ENCODE measurements around the gene CAMTA1.

DNA sequence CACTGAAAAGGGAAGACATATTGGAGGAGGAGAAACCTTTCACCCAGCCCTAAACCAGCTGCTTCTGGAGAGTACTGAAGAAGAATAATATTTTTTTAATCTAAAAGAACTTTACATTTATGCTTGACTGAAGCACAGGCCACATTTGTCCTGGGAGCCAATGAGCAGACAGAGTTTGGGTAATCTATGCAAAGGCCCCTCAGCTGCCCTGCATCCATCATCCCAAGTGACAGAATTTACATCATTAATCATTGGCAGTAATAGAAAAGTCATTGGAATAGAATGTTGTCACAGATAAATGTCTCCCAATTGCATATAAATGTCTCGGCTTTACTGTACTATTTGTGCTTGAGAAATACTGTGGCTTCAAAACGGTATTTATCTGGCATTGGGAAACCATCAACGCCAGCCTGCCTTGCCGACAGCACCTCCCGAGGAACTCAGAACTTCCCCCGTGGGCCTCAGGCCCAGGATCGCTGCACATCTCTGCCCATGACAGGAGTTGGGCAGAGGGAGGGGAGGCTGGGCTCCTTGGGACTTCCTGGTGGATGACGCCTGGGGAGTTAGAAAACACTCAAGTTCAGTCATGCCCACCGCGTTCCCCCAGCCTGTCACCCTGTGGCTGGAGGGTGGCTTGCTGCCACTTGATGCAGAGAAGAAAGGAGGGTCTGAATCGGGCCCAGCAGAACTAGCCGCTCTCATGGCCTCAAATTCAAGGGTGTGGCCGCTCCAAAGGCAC lies 133.1 kb downstream of the CAMTA1 start:
- TF ChIP-seq POLR3G (IDR thresholded peaks at IDR 0.05; ENCODE audit: extremely low read depth, insufficient read length, insufficient replicate concordance) (no peak), NEUROD1 (IDR thresholded peaks at IDR 0.05; ENCODE audit: borderline replicate concordance, low read depth, low read length, partially characterized antibody) (no peak), CBX8 (IDR thresholded peaks at IDR 0.05; ENCODE audit: borderline replicate concordance, extremely low read depth, low read depth, low read length, poor library complexity, severe bottlenecking) (no peak)
- TF ChIP-seq, protein P1, sequence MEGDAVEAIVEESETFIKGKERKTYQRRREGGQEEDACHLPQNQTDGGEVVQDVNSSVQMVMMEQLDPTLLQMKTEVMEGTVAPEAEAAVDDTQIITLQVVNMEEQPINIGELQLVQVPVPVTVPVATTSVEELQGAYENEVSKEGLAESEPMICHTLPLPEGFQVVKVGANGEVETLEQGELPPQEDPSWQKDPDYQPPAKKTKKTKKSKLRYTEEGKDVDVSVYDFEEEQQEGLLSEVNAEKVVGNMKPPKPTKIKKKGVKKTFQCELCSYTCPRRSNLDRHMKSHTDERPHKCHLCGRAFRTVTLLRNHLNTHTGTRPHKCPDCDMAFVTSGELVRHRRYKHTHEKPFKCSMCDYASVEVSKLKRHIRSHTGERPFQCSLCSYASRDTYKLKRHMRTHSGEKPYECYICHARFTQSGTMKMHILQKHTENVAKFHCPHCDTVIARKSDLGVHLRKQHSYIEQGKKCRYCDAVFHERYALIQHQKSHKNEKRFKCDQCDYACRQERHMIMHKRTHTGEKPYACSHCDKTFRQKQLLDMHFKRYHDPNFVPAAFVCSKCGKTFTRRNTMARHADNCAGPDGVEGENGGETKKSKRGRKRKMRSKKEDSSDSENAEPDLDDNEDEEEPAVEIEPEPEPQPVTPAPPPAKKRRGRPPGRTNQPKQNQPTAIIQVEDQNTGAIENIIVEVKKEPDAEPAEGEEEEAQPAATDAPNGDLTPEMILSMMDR (IDR thresholded peaks at IDR 0.05 in 2 of 3, conservative IDR thresholded peaks at IDR 0.05 in 1 of 3; ENCODE audit: insufficient read depth in 2 of 3, low read depth in 1 of 3, low read length in 3 of 3) = no peak
- TF ChIP-seq, protein P2, sequence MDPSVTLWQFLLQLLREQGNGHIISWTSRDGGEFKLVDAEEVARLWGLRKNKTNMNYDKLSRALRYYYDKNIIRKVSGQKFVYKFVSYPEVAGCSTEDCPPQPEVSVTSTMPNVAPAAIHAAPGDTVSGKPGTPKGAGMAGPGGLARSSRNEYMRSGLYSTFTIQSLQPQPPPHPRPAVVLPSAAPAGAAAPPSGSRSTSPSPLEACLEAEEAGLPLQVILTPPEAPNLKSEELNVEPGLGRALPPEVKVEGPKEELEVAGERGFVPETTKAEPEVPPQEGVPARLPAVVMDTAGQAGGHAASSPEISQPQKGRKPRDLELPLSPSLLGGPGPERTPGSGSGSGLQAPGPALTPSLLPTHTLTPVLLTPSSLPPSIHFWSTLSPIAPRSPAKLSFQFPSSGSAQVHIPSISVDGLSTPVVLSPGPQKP (CRISPR knock-in tag; IDR thresholded peaks at IDR 0.05) = no peak
